IMR-90 (cell line): ENCODE results near the gene CREB5. TPM values are rescaled to one million over a fixed set of nuclear protein-coding genes. Genes with fewer than 3 reads are reported as not detected.

ENCODE experiments used
- ATAC-seq: fragments of 200-7000 bp; cut with Tn5 transposase; 2 replicates; pipeline ENCODE4 v1.9.1; 2020; ENCODE audit warnings: low read depth, mild to moderate bottlenecking, moderate library complexity
- BruUV-seq: library from RNA; stranded (reverse); fragments of 400-500 nt; replicated peaks from 2 replicates; lab custom pipeline; 2021; lab: Mats Ljungman, UMichigan
- CTCF ChIA-PET: fragments of 300-600 bp; formaldehyde crosslinking; extraction: SDS; loops from one replicate; lab custom pipeline; 2021; ENCODE audit warnings: antibody characterized with exemption; lab: Yijun Ruan, JAX
- POLR2A ChIA-PET: fragments of 300-600 bp; sonication (Branson Sonifier 250); formaldehyde crosslinking; loops from one replicate; lab custom pipeline; 2022; ENCODE audit warnings: antibody characterized with exemption; ENCODE audit not compliant: unreplicated experiment; lab: Charles Lee
- DNase-seq: peaks from one replicate; pipeline ENCODE4 v3.0.0; 2013
- H2AFZ ChIP-seq: replicated peaks from 2 replicates; pipeline ENCODE3; 2013; ENCODE audit warnings: low read length, mild to moderate bottlenecking; ENCODE audit not compliant: poor library complexity
- H2AK5ac ChIP-seq: 2 replicates; pipeline ENCODE4 v1.6.1; 2013; ENCODE audit warnings: low read depth, low read length, inconsistent platforms
- H2AK9ac ChIP-seq: replicated peaks from 2 replicates; pipeline ENCODE3; 2013; ENCODE audit warnings: mild to moderate bottlenecking, low read depth, low read length, moderate library complexity; ENCODE audit not compliant: poor library complexity
- H2BK120ac ChIP-seq: 2 replicates; pipeline ENCODE4 v1.6.1; 2013; ENCODE audit warnings: low read depth, low read length, inconsistent platforms
- H2BK15ac ChIP-seq: 3 replicates; pipeline ENCODE4 v1.6.1; 2013; ENCODE audit warnings: low read depth, low read length, inconsistent platforms
- H2BK20ac ChIP-seq: 2 replicates; pipeline ENCODE4 v1.6.1; 2013; ENCODE audit warnings: low read depth, mild to moderate bottlenecking, inconsistent platforms, low read length, moderate library complexity
- H2BK5ac ChIP-seq: 2 replicates; pipeline ENCODE4 v1.6.1; 2013; ENCODE audit warnings: mild to moderate bottlenecking, low read depth, low read length, inconsistent platforms; ENCODE audit not compliant: poor library complexity, severe bottlenecking
- H3K14ac ChIP-seq: replicated peaks from 2 replicates; pipeline ENCODE4 v1.6.1; 2013; ENCODE audit warnings: low read depth, low read length, inconsistent platforms
- H3K18ac ChIP-seq: 2 replicates; pipeline ENCODE4 v1.6.1; 2013; ENCODE audit warnings: low read depth, low read length, control low read depth
- H3K23ac ChIP-seq: 2 replicates; pipeline ENCODE4 v1.6.1; 2013; ENCODE audit warnings: low read depth, low read length, inconsistent platforms
- H3K27ac ChIP-seq: 2 replicates; pipeline ENCODE4 v1.5.1; 2013; ENCODE audit warnings: mild to moderate bottlenecking, control low read depth, low read length; ENCODE audit not compliant: insufficient read depth
- H3K27me3 ChIP-seq: 2 replicates; pipeline ENCODE4 v1.6.1; 2013; ENCODE audit warnings: low read length; ENCODE audit not compliant: control insufficient read depth, insufficient read depth
- H3K36me3 ChIP-seq: 2 replicates; pipeline ENCODE4 v1.6.1; 2013; ENCODE audit warnings: low read length, mixed read lengths; ENCODE audit not compliant: control insufficient read depth, insufficient read depth
- H3K4ac ChIP-seq: 2 replicates; pipeline ENCODE4 v1.6.1; 2013; ENCODE audit warnings: low read depth, low read length, inconsistent platforms
- H3K4me1 ChIP-seq: 2 replicates; pipeline ENCODE4 v1.6.1; 2013; ENCODE audit warnings: low read length, mixed read lengths; ENCODE audit not compliant: control insufficient read depth, insufficient read depth
- H3K4me2 ChIP-seq: 2 replicates; pipeline ENCODE4 v1.6.1; 2013; ENCODE audit warnings: low read depth, mild to moderate bottlenecking, control low read depth, low read length, moderate library complexity
- H3K4me3 ChIP-seq: 2 replicates; pipeline ENCODE4 v1.5.1; 2013; ENCODE audit warnings: low read depth, mild to moderate bottlenecking, control low read depth, low read length, moderate library complexity; ENCODE audit not compliant: insufficient read depth
- H3K56ac ChIP-seq: 2 replicates; pipeline ENCODE4 v1.6.1; 2013; ENCODE audit warnings: low read length, inconsistent platforms; ENCODE audit not compliant: insufficient read depth; ENCODE audit errors: extremely low read depth
- H3K79me1 ChIP-seq, 2 experiments: 2 replicates each; pipeline ENCODE4 v1.6.1; 2013; ENCODE audit warnings: low read length in 2 of 2, inconsistent platforms in 1 of 2, low read depth in 1 of 2
- H3K9ac ChIP-seq: 2 replicates; pipeline ENCODE4 v1.6.1; 2013; ENCODE audit warnings: low read depth, low read length, control low read depth
- H3K9me1 ChIP-seq: 2 replicates; pipeline ENCODE4 v1.6.1; 2013; ENCODE audit warnings: low read length, inconsistent platforms; ENCODE audit not compliant: insufficient read depth
- H3K9me3 ChIP-seq: 2 replicates; pipeline ENCODE4 v1.6.1; 2013; ENCODE audit warnings: low read length; ENCODE audit not compliant: control insufficient read depth, insufficient read depth
- H4K20me1 ChIP-seq: 2 replicates; pipeline ENCODE4 v1.6.1; 2013; ENCODE audit warnings: low read length, inconsistent platforms; ENCODE audit not compliant: insufficient read depth
- H4K5ac ChIP-seq: 2 replicates; pipeline ENCODE4 v1.6.1; 2013; ENCODE audit warnings: mild to moderate bottlenecking, low read depth, low read length, control low read depth
- H4K8ac ChIP-seq, 2 experiments: 2 replicates each; pipeline ENCODE4 v1.6.1; 2013; ENCODE audit warnings: low read depth in 2 of 2, low read length in 2 of 2, control low read depth in 1 of 2, inconsistent platforms in 1 of 2
- H4K91ac ChIP-seq: 2 replicates; pipeline ENCODE4 v1.6.1; 2013; ENCODE audit warnings: low read depth, low read length, inconsistent platforms; ENCODE audit not compliant: insufficient read depth
- BHLHE40 ChIP-seq: fragments of 150-350 bp; IDR thresholded peaks from 2 replicates; pipeline ENCODE4 v1.6.1; 2016; ENCODE audit warnings: mild to moderate bottlenecking, low read depth, low read length
- CEBPB ChIP-seq: IDR thresholded peaks from 2 replicates; pipeline ENCODE4 v1.6.1; 2012; ENCODE audit warnings: low read depth, low read length, improper control_type of control experiment
- FOS ChIP-seq: fragments of 150-350 bp; IDR thresholded peaks from 2 replicates; pipeline ENCODE4 v1.6.1; 2016; ENCODE audit warnings: low read depth, low read length
- MAFK ChIP-seq: IDR thresholded peaks from 2 replicates; pipeline ENCODE4 v1.6.1; 2012; ENCODE audit warnings: low read depth, low read length, improper control_type of control experiment
- NFE2L2 ChIP-seq: fragments of 150-350 bp; IDR thresholded peaks from 2 replicates; pipeline ENCODE4 v1.6.1; 2016; ENCODE audit warnings: low read depth, mild to moderate bottlenecking, low read length
- WGBS, 2 experiments: methylation state at CpG; one replicate each; pipeline versions ENCODE4 v1.1.5 to v1.1.7; 2013; ENCODE audit warnings: missing lambda C conversion rate in 2 of 2; ENCODE audit not compliant: insufficient read length in 1 of 2; ENCODE audit errors: extremely low coverage in 2 of 2; 5-methylcytosine and 5-hydroxymethylcytosine counted together
- dilution Hi-C: fragments of 300-500 bp; cut with HindIII; formaldehyde crosslinking; loops from one replicate; pipeline ENCODE4 v1.14.3; 2018; ENCODE audit warnings: low sequenced_read_pairs; ENCODE audit not compliant: unreplicated experiment
- in situ Hi-C: fragments of 300-500 bp; cut with MboI; formaldehyde crosslinking; loops from 3 replicates; pipeline ENCODE4 v1.14.3; 2019; ENCODE audit warnings: low sequenced_read_pairs, inconsistent platforms, mixed read lengths
- intact Hi-C: fragments of 100-400 bp; cut with micrococcal nuclease; formaldehyde crosslinking; loops from 2 replicates; pipeline ENCODE4 v1.10.0; 2022
- polyA plus RNA-seq, 3 experiments: library from polyadenylated mRNA; depleted of rRNA; stranded (reverse); fragments of >200 nt; gene quantifications; 2 replicates each; pipeline ENCODE4 v1.2.3, GENCODE V29; 2012; ENCODE audit warnings: low replicate concordance in 1 of 3
- total RNA-seq: library from RNA; depleted of rRNA; stranded (reverse); fragments of >200 nt; gene quantifications from 2 replicates; pipeline ENCODE4 v1.2.3, GENCODE V29; 2012

The CREB5 gene
- total and polyA plus RNA-seq, 2 of the 4 experiments (the other 2 are of a cell fraction) = 7.3 to 13.1 TPM

GRCh38 chr7:28724563-28724962 lies 312.2 kb downstream of the CREB5 start:
- Histone ChIP-seq H3K4ac (no peak overlapping the region), H3K4me1 (no peaks in the 10 kb centered on the region; the same call in none of the 2 replicates), H4K8ac (no peak overlapping the region), H2BK120ac (no peak overlapping the region), H2BK15ac (no peak overlapping the region), H3K14ac (no peak overlapping the region), H3K79me1 (0 out of 4 replicates have a peak, but pooled peaks cover 0 to under 1% of the 10 kb centered on the region in 2 experiments), H3K23ac (no peak overlapping the region), H3K18ac (no peak overlapping the region), H4K91ac (no peak overlapping the region), H3K27ac (no peak overlapping the region), H3K9ac (no peak overlapping the region), H3K36me3 (peaks cover 2% of the 10 kb centered on the region), H3K9me3 (no peaks in the 10 kb centered on the region), H2BK20ac (no peak overlapping the region), H4K20me1 (no peaks in the 10 kb centered on the region), H3K56ac (no peak overlapping the region), H4K5ac (no peak overlapping the region), H2AK5ac (no peak overlapping the region), H3K9me1 (no peaks in the 10 kb centered on the region; the same call in 1 of the 2 replicates), H2BK5ac (no peak overlapping the region), H3K27me3 (no peaks in the 10 kb centered on the region), H2AFZ (no peak overlapping the region), H3K4me3 (no peak overlapping the region), H2AK9ac (no peak overlapping the region), H3K4me2 (no peak overlapping the region)
- POLR2A ChIA-PET = no interaction called here
- no TSS peak for BruUV-seq
- CTCF ChIA-PET = interaction anchor here (0.8 kb wide), 1 partner anchor 13 kb away, joined by 3 read pairs; no protein-coding TSS in a partner anchor
- intact Hi-C loops = no loop called here
- TF ChIP-seq BHLHE40 (no peak), CEBPB (no peak), MAFK (no peak), FOS (no peak), NFE2L2 (no peak)
- WGBS, 2 experiments = no CpG with 5 or more reads among the region's 1 CpG
- no peak for DNase-seq
- ATAC-seq = no peak
- dilution Hi-C loops = no loop called here
- in situ Hi-C loops = no loop called here
